Esophagus squamous epithelium (tissue), 4 donors: ENCODE results near the gene LRP1B.

ENCODE experiments used
- POLR2A ChIP-seq, 4 donors: fragments of 450-650 bp; IDR thresholded peaks; one replicate each; pipeline ENCODE4 v1.6.1; 2017; ENCODE audit warnings: antibody characterized with exemption in 4 of 4, mild to moderate bottlenecking in 4 of 4, moderate library complexity in 3 of 4
- TF ChIP-seq, protein P1 (sequence below), 6 experiments: fragments of 450-650 bp in 4 of 6; fragments of 200-600 bp in 2 of 6; sonication (generic) in 2 of 6; IDR thresholded peaks; one replicate each; pipeline ENCODE4 v1.5.1; 2016 to 2019; ENCODE audit warnings: antibody characterized with exemption in 6 of 6, mild to moderate bottlenecking in 4 of 6, moderate library complexity in 4 of 6

GRCh38 chr2:140624200-140624599, 1506.6 kb downstream of the LRP1B start:
- TF ChIP-seq, protein P1, sequence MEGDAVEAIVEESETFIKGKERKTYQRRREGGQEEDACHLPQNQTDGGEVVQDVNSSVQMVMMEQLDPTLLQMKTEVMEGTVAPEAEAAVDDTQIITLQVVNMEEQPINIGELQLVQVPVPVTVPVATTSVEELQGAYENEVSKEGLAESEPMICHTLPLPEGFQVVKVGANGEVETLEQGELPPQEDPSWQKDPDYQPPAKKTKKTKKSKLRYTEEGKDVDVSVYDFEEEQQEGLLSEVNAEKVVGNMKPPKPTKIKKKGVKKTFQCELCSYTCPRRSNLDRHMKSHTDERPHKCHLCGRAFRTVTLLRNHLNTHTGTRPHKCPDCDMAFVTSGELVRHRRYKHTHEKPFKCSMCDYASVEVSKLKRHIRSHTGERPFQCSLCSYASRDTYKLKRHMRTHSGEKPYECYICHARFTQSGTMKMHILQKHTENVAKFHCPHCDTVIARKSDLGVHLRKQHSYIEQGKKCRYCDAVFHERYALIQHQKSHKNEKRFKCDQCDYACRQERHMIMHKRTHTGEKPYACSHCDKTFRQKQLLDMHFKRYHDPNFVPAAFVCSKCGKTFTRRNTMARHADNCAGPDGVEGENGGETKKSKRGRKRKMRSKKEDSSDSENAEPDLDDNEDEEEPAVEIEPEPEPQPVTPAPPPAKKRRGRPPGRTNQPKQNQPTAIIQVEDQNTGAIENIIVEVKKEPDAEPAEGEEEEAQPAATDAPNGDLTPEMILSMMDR (IDR thresholded peaks at IDR 0.05): no peak
- TF ChIP-seq POLR2A (IDR thresholded peaks at IDR 0.05): no peak
